SK-N-MC (cell line): ENCODE measurements around the gene LSM10.

Experiments used
- EZH2 ChIP-seq: fragments of 200-600 bp; sonication (generic); IDR thresholded peaks from one replicate; pipeline ENCODE4 v1.6.1; 2017; ENCODE audit warnings: antibody characterized with exemption
- FOXP2 ChIP-seq: optimal IDR thresholded peaks from 2 replicates; pipeline ENCODE3; 2011; ENCODE audit warnings: mild to moderate bottlenecking, moderate library complexity; ENCODE audit not compliant: insufficient read depth; ENCODE audit errors: extremely low read length, control extremely low read depth
- POLR2AphosphoS5 ChIP-seq: IDR thresholded peaks from 2 replicates; pipeline ENCODE4 v1.6.1; 2012; ENCODE audit warnings: mild to moderate bottlenecking, low read depth, low read length, borderline replicate concordance

GRCh38 chr1:36447450-36447849, 49.7 kb upstream of the LSM10 start:
- TF ChIP-seq POLR2AphosphoS5 (no peak), EZH2 (no peak), FOXP2 (no peak)
